MV-4-11 (cell line): ENCODE measurements around the gene BHLHE41.

Experiments
- DNase-seq: peaks from one replicate; lab custom pipeline; 2025; lab: John Stamatoyannopoulos, UW

The BHLHE41 gene

DNA sequence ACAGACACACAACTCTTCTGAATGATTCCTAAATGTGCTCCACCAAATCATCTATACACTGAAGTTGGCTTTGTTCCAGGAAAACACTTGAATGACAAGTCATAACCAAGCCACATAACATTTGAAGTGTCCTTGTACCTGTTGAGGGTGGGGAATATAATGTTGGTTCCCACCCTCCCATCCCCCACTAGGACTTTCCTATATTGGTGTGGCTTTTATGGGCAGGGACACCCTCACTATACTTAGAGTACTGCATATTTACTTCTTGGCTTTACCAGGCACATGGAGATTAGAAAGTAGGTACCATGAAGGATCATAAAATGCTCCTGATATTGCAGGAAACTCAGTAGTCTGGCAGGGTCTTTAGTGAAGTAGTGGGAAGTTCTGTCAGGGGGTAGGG, 9.7 kb upstream of the BHLHE41 start:
- DNase-seq = no peak

DNA sequence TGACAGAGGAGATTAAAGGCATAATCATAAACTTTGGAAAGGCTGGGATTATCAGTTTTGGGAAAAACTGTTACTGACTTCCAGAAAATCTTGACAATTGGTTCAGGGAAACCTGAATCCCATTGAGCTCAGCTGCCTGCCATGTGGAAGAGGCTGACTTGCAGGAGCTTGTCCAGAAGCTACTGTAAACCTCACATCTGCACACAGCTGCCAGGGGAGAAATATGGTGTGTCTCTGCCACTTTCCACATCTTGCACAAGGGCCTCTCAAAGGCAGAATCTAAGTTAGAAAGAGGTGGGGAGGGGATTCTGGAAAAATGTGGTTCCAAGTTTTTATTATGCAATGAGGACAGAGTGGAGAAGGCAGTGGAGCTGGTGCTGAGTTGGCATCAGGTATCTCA, 8.7 kb upstream of the BHLHE41 start:
- DNase-seq = no peak

DNA sequence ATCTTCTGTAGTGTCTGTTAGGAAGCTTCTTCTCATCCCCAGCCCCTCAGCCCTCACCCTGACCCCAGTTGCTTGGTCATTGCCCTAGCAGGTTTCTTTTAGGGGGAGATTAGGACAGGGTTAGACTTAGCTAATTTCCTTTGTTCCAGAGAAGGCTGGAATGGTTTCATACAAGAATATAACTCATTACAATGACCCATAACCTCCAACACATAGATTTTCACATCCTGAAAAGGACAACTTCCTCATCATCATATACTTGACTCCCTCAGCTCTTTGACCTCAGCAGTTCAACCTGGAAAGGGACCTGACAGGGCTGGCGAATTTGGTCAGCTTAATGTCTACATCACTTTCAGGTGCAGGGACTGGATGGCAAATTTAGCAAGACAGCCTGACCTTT, 8.0 kb upstream of the BHLHE41 start:
- peak; percentile 55 for DNase-seq

DNA sequence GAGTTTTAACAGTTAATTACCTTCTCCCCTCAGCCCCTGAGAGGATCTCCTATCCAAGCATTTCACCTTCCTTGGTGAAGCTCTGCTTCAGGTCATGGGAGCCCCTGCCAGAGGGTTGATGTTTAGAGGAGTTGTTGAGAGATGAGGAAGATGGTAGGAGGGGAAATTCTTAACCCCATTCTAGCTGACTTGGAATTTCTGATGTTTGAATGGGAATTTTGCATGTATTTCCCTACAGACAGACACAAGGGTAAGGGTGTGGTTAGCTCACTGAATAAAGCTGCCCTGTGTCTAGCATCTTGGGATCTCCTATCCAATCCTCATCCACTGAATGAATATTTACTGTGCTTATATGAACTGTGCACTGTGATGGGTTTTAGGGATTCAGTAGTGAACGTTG, 7.1 kb upstream of the BHLHE41 start:
- no peak for DNase-seq

DNA sequence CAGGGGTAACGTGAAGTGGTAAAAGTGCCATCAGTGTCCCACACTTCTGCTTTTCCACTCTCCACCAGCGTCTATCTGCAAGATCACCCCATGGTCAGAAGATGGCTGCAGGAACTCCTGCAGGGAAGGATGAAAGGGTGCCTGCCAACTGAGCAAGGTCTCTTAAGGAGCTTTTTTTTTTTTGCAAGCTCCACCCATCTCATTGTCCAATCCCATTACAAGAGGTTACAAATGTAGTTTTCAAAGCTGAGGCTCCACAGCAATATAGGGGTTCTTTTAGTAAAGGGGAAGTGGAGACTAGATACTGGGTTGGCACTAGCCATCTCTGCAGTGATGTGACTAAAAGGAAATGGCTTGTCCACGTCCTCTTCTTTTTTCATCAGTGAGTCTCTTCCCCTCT, 5.9 kb upstream of the BHLHE41 start:
- peak; percentile 68 for DNase-seq

DNA sequence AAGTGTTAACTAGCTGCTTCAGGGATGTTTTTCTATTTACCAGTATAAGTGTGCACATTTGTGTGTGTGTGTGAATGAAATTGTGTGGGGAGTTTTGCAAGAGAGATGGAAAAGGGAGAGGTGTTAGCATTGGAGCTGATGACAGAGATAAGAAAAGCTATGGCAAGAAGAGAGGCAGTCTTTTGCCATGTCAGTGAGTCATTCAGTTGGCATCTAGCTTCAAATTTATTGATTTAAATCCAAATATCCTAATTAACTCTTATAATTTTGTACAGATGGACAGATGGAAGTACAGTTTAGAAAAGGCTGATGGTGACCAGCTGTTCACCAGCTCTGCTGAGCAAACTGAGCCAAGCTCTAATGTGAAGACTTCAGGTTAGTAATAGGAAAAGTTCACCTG, 3.3 kb upstream of the BHLHE41 start:
- DNase-seq = no peak

DNA sequence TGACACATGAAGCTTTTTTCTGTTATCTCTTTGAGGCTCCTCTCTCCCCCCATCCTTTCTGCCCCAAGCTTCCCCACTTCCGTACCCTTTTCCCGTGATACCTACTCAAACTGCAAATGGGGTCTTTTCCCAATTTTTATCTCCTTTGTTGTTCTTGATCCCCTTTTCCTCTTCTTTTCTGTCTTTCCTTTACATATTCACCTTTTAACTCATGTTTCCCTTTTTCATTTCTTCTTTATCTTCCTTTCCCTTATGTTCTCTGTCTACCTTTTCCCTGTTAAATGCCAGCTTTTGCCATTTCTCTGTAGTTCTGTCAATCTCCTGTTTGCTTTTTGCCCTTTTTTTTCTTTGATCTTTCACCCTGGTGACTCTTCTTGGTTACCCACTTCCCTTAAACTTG, 2.6 kb upstream of the BHLHE41 start:
- no peak for DNase-seq

DNA sequence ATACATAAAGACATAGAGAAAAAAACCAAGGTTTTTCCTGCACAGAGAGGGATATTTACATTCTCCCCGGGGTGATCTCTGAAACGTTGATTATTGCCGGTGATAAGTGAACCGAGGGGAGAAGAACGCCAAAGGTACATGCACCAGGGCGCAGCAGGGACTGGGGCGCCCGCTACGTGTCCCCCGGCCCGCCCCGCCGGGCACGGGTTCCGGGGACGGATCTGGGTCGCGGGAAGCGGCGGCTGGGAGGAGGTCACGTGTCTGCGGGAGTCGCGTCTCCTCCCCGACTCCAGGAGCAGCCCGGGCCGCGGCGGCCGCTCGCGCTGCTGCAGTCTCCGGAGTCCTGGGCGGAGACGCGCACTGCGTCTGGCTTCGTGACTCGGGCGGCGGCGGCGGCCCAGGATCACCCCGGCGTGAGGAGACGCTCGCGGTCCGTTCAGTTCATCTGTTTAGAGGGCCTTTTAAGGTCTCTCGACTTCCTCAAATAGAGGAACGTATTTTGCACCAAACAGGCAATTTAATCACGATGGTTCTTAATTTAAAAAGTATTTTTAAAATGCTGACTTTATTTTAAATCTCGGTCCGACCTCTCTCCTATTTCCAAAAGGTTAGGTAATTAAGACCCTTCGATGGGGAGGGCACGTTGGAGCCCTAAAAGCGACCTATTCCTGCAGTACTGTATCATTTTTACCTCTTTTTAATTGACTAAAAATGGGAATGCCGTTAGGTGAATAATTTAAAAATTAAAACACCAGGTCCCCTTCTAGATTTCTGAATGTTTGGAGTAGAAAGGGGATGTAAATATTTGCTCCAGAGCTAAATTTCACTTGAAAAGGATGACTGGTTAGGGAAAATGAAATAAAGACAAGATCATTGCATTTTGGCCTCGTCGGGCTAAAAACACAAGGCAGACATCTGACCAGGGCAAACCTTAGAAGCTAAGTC, 1.8 kb upstream of the BHLHE41 start:
- peak; percentile 54 for DNase-seq

DNA sequence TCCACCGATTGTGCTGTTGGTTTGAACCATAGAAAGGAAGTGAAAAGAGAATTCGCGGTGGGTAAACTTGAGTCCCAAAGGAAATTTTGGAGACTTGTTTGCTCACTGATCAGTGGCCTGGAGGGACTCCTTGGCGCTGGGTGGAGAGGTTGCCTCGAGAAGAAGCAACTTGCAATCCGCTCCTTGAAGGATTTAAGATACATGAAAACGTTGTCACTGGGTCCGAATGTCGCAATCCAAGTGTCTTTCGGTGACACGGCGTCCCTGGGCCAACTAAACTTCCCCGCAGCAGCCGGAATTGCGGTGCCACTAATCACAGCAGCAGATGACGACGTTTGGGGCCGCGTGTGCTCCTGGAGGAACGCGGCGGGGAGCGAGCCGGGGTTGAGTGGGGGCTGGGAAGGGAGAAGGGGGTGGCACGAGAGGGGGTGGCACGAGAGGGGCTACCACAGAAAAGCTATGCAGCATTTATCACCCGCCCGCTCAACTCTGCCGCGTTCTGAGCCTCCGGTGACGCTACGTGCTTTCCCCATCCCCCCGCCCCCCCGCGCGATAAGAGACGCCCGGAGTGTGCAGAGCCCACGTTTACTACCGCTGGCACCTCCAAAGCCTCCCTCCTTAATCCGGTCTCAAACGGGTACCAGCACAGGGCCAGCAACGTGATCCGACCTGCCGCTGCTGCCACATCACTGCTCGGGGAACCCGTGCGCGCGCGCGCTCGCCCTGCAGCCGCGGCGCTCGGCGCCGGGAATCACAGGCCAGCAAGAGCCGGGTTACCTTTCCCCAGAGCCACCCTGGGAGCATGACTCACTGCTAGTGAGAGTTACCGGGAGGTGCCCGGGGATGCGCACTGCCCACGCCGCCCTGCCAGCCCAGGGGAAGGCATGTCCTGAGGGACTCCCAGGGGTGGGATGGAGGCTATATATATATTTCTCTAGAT, 833 bp upstream of the BHLHE41 start:
- DNase-seq = peak; percentile 37

DNA sequence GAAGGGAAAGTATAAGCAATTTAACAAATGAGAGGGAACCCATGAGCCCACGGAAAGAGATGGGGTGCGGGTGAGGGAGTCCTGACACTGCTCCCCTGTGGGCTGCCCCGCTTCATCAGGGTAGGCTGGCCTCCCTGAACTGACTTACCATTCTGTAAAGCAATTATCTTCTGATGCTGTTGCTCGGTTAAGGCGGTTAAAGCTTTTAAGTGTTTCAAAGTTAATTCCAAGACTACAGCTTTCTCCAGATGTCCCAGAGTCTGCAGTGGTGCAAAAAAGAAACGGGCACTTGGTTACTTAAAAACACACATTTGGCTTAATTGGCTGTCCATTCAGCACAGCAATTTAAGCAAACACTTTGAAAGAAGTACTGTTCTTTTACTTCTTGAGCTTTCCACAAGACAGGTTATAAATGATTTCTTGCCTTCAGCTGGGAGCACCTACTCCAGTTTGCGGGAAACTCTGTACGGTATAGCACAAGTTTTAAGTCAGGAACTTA, 1.3 kb downstream of the BHLHE41 start:
- no peak for DNase-seq

DNA sequence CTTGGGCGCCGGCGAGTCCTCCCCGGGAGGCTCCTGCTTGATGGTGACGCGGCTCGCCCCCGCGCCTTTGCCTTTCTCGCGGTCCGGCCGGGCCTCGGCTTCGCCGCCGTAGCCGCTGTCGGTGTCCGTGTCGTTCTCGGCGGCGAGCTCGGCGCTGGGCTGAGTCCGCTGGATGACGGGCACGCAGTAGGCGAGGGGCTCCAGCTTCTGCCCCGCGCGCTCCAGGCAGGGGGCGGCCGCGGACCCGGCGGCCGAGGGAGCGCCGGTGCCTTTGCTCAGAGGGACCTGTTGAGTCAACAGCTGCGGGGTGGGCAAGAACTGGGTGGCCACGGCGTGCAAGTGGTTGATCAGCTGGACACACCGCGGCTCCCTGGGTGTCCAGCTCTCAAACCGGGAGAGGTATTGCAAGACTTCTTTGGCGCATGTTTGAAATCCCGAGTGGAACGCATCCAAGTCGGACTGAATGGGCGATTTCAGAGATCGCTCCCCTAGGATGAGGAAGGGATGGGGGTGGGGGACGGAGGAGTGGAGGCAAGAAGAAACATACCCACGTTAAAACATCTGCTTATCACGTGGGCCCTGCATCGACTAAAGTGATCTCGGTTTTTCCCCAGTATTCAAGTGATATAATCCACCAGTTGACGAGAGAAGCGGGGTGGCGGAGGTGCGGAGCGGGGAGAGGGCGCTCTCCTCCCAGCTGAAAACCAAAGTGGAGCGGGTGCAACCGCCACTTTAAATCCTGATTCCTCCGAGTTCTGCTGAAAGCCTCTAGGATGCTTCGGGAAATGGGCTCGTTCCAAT, 2.0 kb downstream of the BHLHE41 start:
- DNase-seq = no peak

DNA sequence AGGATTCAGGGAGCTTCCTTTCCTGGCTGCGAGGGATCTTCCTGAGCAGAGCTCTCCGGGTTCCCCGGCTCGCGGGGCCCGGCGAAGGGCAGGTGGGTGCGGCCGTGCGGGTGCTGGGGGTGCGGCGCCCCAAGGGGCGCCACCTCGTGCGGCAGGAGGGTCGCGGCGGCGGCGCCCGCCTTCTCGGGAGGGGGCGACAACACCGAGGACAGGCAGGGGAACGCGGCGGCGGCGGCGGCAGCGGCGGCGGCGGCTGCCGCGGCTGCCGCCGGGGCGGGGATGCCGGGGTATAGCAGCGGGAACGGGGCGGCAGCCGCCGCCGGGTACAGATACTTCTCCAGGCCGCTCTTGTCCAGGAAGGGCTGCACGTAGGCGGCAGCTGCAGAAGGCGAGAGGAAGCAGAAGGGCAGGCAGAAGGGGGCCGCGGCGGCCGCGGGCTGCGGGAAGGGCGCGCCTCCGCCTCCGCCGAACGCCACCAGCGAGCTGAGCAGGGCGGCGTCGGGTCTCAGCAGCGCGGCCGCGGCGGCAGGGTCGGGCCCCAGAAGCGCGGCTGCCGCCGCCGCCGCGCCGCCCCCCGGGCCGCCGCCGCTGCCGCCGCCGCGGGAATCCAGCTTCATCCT, 2.7 kb downstream of the BHLHE41 start:
- DNase-seq = no peak

DNA sequence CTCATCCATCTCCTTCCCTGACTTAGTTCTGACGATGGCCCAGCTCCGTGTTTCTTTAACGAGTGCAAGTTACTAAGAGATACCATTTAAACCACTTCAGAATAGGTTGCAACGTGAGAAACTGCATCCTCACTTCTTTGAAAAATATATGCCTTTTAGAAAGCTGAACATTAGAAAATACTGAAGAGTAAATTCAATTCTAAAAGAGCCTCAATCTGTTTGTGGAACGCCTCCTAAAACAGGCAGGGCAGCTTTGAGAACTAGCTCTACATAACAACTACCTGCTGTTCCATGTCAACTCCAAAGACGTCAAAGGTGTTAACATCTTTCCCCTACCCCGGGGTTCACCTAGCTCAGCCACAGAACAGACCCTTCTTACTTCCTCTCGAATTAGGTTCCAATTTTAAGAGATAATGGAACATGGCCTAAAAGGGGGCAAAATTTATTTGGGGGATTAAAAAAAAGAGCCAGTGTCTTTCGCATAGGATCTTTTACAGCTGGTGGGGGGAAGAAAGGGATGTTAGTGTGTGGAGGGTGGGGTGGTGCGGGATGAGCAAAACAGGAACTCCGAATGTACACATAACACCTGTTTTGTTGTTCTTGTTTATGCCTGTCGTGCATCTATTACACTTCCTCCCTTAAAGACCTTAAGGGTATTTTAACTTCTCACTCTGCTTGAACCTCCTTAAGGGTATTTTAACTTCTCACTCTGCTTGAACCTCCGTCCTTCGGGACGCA, 3.3 kb downstream of the BHLHE41 start:
- no peak for DNase-seq

DNA sequence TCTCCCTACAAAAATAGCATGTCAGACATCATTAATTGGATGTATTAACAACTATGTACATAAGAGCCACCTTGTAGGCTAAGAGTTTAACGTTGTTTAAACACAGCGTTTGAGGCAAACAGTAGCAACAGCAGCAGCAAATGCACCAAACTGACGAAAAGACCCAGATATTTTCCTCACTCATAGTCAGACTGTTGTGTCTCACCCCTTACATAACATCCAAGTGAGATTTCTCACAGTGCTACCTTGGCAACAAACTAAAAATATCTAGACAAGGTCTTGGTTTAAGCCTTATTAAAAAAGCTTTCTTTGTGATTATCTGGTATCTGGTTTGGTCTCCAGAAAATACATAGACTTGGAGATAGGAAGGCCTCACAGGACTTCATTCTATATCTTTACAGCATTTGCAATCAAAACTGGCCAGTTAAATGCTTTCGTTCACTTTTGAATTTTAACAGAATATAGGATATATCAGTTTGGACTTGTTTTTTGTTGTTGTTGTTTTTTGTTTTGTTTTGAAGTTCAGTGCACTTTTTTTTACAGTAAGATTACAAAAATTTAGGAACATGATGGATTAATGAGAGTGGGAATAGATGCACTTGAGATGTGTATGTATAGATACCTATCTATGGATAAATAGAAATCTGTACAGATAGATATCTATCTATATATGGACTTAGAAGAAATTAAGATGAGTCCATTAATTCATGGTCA, 4.1 kb downstream of the BHLHE41 start:
- no peak for DNase-seq

DNA sequence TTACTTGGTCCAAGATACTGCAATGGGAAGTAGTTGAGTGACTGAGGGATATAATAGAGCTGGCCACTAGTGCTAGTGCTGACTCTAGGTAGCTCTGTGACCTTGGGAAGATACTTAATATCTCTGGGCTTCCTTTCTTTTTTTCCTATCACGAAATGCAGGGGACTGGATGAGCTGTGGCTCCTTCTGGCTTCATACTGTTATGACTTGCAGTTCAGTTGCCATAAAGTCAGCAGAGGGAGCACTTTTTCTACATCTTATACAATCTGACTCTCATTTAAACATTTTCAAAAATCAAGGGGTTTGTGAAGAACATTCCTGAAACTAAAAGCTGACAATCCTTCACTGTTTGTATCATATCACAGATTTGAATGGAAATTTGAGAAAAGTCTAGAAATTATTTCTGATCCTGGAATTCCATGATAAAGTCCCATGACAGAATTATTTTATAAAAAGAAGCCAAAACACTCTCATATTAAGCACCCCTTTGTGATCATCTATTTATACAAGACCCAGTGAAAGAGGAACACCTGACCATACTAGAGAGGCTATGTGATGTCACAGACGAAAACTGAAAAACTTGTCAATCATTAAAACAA, 5.3 kb downstream of the BHLHE41 start:
- peak; percentile 41 for DNase-seq

DNA sequence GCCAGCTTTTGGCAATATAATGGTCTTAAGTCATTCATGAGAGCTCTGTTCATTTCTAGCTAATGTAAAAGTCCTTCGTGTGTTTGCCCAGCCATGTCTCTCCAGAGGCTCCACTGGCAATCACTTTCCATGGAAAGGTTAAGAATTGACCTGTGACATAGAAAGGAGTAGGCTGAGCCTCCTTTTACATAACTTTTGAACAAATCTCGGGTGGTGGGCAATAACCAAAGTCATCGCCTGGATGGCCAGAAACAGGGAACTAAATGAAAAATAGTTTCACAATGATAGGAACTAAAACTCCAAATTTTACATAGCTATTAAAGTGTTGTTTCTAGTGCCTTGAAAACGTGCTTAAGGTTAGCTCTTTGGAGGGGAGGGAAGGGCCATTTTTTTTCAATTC, 6.5 kb downstream of the BHLHE41 start:
- peak; percentile 54 for DNase-seq

DNA sequence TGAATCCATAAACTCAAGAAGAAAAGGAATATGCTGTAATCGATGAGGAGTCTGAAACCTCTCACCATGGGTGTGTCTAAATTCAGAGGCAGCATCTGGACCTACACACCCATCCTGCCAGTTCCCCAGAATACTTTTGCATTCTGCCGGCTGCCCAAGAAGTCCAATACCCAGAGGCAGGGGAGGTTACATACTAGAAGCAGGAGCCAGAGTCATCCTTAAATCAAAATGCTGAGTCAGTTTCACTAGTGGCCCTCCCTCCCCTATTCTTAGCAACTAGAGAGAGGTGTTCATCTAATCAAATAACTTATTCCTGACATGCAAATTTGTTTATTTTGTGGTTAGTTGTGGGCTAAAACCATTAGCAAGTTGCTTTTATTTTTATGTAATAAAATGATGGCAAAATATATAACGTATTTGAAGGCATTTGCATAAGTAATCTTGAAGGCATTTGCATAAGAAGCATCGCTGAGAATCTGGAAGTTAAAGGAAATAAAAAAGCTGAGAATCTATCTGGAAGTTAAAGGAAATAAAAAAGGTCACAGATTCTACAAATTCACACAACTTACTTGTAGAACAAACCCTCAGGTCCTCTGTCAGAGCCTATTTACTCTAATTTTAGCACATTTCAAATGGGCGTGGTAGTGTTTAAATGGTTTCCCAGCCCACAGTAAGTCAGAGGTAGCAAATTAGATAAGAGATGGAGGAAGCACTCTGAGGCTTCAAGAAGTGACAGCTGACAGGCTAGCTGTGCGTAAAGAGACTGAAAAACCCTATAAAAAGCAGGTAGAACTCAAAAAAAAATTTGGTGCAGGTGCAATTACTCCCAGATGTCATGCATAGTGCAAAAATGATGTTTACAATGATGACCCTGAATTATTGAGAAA, 7.8 kb downstream of the BHLHE41 start:
- DNase-seq = no peak

DNA sequence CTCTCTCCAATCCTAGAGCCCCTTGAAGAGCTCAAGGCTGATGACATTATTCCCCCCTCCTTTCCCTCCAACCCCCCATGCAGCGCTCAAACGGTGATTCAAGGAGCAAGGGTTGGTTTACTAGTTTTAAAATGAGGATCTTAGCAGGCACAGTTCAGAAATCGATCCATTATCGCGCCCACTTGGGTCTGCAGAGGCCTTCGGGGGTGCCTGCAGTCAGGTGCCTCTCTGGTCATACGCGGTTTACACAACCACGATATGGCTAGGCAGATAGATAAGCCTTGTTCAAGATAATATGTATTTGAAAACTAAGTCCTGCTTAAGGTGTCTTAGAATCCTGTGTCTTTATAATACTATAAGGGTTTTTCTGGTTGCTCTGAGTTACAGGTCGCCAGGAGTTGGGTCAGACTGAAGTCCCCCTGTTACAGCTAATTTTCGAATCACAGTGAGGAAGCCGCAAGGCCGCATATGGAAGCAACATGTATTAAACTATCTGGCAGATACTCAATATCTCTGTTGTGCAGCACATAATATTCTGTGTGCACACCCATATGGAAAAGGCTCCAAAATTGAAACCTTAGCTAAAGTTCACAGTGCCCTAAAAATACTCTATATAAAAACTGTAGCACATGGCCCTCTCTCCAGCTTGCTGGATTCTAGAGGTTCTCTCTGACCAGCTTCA, 10.0 kb downstream of the BHLHE41 start:
- DNase-seq = no peak
